ENCODE data around the gene CRACR2A.

CRACR2A gene

DNA sequence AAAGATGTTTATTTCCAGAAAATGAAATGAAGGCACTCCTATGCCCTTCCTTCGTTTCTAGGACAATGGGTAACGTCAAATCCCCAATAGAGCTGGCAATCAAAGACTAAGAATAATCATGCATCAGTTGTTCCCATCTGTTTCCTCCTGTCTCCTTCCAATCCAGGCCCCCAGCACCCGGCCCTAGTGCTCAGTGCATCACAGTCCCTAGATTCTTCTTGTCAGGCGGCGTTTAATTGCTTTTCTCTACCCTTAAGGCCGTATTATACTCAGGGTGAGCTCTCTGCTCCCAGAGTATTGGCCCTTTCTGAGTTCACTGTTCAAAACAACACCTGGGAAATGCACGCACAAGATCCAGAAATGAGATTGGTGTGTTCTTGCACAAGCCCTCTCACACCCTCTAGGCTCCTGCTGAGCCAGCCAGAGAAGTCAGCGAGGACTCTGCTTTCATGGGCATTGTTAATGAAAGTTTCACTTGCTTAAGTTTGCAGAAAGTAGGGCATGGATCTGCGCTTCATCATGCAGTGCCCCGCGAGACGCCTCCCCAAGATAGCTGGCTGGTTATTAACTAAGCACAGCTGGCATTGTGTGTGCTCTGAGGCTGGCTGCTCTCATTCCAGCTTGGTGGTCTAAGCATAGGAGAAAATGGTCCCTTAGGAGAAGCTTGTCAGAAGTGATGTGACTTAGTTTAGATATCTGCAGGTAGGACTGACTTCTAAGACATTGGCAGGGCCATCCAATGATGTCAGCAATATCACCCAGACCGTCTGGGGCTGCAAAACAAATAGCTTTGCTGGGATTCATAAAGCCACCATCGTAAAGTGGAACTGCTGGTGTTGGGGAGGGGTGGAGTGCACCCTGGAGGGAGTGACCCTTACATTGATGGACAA lies 28.7 kb downstream of the CRACR2A start:
- no peak for DNase-seq (ENCODE audit: low read depth)

DNA sequence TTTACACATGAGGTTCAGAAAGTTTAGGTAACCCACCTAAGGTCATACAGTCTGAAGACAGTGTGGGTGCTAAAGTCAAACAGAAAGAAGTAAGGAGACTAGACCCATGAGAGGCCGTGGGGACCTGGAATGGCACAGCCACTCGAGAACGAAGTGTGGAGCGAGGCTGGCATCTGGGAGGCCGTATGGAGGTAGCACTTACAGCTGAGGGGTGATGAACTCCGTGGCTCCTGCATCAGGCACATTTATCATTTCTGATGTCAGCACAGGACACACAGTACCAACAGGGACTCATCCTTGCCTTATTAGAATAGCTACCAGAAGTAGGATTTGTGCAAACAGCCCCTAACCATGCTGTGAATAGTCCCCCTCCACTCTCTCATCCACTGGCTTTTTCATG lies 30.5 kb downstream of the CRACR2A start:
- no peak for DNase-seq (ENCODE audit: low read depth)

DNA sequence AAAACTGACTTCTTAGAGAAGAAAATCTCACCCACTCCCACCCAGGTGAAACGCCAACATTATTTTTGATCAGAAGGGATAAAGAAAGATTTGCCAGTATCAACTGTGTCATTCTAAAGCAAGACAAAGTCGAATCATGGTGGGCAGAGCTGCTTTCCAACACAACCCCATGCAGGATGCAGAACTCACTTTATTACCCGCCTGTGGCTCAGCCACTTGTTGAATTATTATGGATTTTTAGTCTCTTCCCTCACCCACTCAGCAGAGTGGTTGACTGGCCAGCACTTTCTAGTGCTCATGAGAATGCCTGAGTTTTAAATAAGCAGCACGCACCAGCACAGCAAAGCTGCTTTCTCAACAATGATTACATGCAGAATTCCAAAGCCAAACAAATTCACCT lies 32.1 kb downstream of the CRACR2A start:
- no peak for DNase-seq (ENCODE audit: low read depth)

DNA sequence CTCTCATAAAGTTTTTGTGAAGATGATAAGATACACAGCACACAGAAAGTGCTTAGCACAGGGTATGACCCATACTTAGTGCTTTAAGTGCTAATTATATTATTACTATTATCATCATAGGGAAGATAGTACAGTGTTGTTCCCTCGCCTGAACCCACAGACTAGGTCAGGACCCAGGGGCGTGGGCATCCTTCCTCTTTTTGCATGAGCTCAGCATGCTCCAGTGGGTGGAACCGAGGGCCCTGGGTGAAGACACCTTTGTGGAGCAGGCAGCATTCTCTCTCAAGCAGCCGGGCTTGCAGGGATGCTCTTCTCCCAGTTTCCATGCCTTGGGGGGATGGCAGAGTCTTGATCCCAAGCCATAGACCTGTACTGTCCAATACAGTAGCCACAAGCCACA lies 34.8 kb downstream of the CRACR2A start:
- no peak for DNase-seq (ENCODE audit: low read depth)

DNA sequence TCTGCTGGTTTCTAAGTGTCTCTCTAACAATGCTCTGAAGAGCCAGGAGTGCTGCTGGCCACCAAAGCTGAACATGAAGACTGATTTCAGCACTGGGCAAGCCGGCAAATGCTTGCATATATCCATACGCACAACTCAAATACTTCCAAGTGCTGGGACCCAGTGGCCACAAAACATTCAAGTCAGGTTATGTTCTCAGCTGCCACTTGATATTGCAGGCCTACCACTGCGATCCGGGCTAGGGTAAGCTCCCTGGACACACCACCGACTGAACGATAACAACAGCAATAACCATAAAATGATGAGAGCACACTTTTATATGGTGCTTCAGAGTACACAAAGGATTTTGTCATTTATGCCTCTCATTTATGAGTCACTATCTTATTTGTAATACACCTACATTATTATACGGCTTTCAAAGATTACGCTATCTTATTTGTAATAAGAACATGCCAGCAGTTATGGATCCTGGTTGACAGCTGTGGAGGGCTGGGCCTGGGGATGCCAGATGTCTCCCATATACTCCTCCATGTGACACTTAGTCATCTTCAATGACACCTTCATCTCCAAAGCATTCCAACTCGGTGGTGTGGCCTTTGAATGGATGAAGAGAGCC lies 35.5 kb downstream of the CRACR2A start:
- no peak for DNase-seq (ENCODE audit: low read depth)

DNA sequence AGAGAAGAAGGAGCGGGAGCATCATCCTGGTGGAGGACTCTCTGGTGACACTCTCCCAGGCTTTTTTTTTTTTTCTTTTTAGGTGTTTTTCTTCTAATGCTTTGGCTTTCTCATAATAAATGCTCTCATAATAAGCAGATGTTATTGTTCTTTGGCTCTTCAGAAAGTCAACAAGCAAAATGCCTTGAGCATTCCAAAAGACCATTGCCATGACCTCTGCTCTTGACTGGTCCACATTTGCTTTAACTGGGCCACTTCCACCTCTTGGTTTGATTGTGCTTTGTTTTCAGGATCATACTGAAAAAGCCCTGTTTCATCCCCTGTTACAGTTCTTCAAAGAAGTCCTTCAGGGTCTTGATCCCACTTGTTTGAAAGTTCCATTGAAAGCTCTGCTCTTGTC lies 36.9 kb downstream of the CRACR2A start:
- DNase-seq (ENCODE audit: low read depth): no peak

DNA sequence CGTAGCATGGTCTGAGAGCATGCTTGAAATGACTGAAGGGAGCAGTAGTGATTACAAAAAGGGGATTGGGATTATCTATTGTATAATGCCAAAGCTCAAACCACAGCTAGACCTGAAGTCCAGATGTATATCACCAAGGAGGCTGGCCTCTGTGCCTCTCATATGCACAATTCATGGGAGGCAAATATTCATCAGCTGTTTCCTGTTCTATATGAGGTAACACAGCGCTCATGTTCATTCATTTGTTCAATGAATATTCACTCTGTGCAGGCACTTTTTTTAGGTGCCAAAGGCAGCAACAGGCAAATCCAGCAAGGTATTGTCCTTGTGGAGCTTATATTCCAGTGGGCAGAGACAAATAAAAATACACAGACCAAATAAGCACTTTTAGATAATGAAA lies 39.0 kb downstream of the CRACR2A start:
- DNase-seq (ENCODE audit: low read depth): no peak

DNA sequence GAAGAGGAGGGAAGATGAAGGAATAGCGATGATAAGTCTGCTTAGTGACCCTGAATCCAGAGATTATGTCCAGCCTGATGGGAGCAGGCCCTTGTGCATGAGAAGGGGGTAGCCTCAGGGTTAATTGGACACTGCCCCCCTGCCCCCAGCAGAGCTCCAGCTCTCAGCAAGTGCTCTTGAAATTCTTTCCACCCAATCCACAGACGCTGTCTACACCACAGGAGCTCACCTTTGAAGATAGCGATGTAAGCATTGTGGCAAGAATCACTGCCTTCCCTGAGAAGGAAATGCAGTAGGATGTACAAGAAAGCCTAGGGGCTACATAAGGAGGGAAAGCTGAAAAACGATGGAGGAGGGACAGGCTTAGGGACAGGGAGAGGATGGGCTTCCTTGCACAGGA lies 39.4 kb downstream of the CRACR2A start:
- DNase-seq (ENCODE audit: low read depth): no peak

DNA sequence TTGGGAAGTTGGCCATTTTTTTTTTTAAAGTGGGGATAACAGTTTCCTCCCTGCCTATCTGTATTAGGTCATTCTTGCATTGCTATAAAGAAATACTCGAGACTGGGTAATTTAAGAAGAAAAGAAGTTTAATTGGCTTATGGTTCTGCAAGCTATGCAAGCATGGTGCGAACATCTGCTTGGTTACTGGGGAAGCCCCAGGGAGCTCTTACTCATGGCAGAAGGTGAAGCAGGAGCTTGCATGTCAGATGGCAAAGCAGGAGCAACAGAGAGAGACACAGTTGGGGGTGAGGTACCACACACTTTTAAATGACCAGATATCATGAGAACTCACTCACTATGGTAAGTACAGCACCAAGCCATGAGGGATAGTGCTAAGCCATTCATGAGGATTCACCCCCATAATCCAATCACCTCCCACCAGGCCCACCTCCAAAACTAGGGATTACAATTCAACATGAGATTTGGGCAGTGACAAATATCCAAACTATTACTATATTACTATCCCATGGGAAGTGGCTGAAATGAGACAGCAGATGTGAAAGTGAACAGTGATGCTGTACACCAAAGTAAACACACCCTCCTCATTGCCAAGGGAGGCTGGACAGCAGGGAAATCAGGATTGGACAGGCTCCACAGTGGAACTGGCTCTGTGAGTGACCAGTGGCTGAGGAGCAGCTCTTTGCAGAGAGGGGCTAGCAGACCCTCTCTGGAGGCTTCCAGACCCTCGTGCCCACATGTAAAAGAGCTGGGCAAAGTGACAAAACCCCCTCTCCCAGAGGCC lies 40.5 kb downstream of the CRACR2A start:
- no peak for DNase-seq (ENCODE audit: low read depth)

DNA sequence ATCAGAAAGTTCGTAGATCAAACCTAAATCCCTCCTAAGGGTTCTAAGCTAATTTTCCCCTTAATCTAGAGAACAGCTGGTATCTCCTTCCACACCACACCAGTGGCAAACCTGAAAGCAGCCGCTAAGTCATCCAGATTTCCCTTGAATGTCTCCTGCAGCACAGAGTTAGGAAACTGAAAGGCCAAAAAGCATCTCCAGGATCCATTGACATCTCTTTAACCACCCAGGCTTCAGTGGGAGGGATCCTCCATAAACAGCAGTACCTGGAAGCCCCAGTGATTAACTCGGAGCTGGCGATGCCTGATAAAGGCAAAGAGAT lies 47.6 kb downstream of the CRACR2A start:
- DNase-seq (ENCODE audit: low read depth): no peak

DNA sequence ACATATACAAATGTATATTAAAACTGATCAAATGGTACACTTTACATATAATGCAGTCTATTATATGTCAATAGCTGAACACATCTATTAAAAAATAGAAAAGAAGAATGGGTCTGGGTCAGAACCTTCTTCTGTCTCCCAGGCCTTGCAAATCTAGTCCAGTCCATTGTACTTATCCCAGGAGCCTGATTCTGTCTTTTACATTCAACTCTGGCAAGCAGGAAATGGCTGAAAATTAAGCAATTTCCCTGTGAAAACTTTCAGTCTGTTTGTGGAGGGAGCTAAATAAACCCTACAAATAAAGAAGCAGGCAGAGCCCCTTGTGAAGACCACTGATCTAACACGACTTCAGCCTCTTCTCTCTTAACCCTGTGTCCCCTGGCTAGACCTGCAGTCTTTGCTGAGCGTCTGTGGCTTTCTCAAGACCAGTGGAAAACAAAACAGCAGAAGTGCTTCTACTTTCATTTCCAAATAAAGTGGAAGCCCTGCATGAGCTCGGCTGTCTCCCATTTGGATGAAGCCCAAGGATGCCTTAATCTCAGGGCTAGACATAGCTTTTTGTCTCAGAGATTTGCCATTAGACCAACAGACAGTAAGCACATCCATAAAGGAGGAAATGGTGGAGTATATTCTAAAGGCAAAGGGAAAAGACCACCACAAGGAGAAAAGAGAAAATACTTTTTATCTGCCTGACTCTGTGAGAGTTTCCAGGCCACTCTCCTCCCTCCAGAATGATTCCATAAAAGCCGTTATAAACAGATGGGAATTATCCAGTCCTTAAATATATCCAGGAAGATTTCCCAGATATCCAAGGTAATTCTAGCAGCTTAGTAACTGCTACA lies 48.2 kb downstream of the CRACR2A start:
- DNase-seq (ENCODE audit: low read depth): no peak

DNA sequence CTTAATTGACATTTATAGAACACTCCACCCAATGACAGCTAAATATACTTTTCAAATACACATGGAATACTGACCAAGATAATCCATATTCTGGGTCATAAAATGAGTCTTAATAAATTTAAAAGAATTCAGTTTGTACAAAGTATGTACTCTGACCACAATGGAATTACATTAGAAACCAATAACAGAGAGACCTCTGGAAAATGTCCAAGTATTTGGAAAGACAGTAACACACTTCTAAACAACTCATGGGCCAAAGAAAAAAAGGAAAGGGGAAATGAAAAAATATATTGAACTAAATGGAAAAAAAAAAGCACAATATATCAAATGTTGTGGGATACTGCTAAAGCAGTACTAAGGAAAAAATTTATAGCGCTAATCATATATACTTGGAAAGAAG lies 52.0 kb downstream of the CRACR2A start:
- DNase-seq (ENCODE audit: low read depth): no peak

DNA sequence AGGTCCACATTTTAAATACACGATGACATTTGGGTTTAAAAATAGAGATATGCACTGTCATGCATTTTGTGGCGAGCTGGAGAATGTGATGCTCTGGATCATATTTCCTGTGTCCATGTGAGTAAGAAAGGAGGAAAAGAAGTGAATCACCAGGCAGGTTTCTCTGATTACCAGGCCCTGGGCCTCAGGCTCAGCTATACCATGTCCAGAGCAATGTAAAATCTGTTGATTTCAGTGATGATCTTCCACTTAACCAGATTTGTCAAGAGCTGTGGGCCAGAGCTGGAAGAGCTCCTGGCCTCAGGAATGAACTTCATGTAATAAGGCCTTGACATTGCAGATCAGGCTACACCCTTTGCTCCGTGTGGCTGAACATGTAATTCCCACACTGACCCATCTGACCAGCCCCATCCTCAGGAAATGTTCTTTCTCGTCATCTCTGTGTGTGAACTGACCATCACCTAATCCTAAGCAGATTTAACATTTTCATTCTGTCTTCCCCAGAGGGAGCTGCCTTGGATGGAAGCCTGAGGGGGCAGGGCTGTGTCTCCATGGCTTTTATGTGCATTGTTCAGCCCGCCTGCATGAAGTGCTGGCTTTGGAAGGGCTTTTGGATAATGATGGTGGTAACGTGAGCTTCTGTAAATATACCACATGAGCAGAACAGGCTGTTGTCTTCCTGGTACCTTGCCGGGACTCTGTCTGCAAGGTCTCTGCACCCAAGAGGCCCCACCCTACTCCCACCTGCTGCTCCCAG lies 54.5 kb downstream of the CRACR2A start:
- no peak for DNase-seq (ENCODE audit: low read depth)

DNA sequence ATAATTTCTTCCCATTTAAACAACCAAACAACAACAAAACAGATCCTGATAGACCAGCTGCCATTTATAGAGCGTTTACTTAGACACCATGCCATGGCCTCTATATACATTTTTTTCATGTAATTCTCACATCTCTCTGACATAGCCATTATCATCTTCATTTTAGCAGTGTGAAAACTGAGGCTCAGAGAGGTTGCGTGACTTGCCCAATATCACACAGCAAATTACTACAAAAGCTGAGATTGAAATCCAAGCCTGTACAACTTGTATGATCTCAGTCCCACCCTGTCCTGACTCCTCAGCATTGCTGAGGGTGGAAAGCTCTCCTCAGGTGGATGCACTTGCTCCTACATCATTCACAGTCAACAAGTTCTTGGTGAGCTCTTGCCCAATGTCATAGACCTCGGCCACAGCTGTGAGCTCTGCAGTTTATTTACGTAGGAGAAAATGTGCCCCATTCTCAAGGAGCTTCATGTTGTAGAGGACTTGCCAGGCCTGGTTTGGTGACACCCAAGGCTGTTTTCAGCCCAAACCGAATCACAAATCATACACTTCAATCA lies 55.5 kb downstream of the CRACR2A start:
- DNase-seq (ENCODE audit: low read depth): no peak

DNA sequence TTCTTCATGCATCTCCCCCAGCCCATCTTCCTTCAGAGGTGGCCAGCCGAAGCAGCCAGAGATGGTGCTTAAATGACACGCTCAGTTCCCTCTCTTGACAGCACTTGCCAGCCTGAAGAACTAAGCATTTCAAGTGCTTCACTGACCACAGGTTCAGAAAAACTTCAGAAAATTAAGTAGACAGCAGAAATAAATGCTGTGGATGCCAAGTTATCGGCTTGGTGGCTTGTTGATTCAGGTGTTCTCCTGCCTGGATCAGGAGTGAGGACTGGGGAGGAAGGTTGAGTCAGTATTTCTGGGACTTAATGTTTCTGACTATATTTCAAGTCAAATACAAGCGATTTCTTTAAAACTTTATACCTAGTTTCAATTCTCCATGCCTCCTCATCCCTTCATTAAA lies 58.2 kb downstream of the CRACR2A start:
- DNase-seq (ENCODE audit: low read depth): no peak

DNA sequence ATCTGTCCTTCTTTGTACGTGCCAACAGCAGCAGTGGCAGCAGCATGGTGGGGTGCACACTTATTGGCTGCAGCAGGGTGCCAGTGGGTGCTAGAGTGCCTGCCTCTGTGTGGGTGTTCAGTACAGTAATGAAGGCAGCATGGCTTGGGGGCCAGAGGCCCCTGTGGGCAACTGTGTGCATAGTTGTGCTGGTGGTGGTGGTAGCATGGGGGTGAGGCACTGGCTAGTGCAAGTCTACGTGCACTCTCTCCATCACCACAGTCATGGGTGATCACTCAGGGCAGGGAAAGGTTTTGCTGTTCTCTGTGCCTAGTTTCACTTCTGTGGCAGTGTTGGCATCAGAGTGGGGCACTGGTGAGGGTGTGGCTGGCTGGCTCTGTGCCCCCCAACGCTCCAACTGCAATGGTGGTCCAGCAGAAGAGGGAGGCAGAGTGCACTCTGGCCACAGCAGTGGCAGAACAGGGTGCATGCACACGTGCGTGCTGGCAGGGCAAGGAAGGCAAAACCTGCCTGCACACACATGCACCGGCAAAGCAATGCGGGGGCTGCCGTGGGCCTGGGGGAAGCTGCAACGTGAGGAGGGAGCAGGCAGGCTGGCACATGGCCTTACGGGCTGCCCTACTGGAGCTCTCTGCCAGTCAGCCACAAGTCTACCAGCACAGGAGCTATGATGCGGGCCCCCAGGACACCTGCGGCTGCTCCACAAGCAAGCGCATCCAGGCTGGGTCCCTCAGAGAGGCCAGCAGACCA lies 60.1 kb downstream of the CRACR2A start:
- DNase-seq (ENCODE audit: low read depth): no peak

DNA sequence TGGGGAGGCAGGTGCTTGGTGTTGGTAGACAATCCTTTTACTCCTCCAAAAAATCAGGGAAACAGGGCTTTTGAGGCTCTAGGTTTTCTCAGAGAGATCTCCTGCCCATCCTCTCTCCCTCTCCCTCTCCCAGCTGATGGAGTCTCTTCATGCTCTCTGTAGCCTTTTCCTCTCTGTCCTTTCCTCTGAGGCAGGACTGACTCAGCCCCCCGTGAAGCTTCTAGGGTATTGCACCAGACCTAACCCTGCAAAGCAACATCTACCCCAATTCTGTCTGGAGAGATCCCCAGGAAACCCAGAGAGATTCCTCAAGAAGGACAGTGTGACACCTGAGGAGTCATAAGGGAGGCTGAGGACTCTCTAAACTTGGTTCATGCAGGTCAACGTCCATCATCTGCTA lies 66.4 kb downstream of the CRACR2A start:
- no peak for DNase-seq (ENCODE audit: low read depth)

DNA sequence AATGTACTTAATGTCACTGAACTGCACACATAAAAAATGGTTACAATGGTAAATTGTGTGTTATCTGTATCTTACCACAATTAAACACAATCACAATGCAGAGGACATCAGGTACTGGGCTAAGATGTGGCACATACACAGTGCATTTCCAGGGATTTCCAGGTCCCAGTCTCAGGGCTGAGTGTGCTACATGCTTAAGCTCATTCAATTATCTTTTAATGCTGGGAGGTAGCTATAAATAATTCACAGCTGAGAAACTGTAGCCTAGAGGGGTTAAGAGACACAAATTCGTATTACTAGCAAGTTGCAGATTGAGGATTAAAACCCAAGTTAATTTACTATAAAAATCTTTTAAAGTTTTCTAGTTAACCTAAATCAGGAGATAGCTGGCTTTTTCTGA lies 67.1 kb downstream of the CRACR2A start:
- no peak for DNase-seq (ENCODE audit: low read depth)

DNA sequence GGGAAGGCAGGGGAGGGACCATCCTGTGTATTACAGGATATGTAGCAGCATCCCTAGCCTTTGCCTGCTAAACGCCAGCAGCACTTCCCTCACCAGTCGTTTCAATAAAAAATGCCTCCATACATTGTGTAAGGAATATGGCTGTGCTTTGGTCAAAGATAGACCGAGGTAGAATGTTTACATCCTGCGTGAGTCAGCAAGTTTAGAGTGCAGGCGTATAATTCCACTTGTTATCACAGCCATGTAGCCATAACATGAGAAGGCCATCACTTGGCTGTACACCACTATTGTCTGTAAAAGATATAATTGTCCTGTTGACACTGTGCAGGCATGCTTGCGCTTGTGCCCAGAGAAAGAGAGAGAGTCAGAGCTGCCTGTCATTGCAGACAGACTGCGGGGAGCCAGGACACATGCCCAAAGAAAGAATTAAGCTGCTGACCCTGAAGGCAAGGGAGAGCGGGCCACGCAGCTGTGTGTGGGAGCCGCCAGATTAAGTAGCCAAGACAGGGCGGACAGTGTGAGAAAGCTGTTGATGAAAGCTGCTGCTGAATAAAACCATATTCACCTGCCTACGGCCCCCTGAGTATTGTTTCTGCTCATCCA lies 68.4 kb downstream of the CRACR2A start:
- DNase-seq (ENCODE audit: low read depth): no peak

DNA sequence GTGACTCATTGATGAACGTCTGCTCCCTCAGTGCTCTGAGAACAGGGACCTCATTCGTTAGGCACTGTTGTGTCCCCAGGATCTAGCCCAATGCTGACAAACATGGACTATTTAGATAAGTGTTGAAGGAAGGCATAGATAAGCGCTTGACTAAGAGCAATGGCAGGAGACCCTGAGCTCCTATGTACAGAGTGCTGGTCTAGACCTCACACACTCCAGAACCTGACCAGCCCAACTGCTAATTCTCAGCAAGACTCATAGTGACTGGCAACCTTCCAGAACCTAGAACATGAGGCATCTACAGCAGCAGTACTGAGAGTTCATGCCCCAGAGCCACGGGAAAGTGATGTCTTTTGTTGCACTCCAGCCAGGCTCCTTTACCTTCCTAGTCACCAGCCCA lies 69.2 kb downstream of the CRACR2A start:
- DNase-seq (ENCODE audit: low read depth): no peak

All from stimulated activated CD8-positive, alpha-beta memory T cell treated with anti-CD3 and anti-CD28 coated beads, Interleukin-15, amount 100 ng/mL, for 1 hour (primary cell).